Activated CD8-positive, alpha-beta memory T cell treated with anti-CD3 and anti-CD28 coated beads, Interleukin-2, amount 10 ng/mL, durations not matched to agents 7 days and 5 days (primary cell): ENCODE measurements around the gene RUNX2. TPM values are rescaled to one million over a fixed set of nuclear protein-coding genes. Genes with fewer than 3 reads are reported as not detected.
A peak's percentile ranks its signal among the peaks of the same experiment; 100 is the strongest.

Source experiments
- ATAC-seq: fragments of 150-1000 bp; cut with Tn5 transposase; one replicate; pipeline ENCODE4 v1.10.0; 2021; ENCODE audit warnings: moderate library complexity
- CTCF ChIA-PET: fragments of 350-600 bp; sonication (Branson Sonifier 250); formaldehyde crosslinking; loops from one replicate; lab custom pipeline; 2021; ENCODE audit warnings: antibody characterized with exemption; lab: Charles Lee
- DNase-seq: peaks from one replicate; pipeline ENCODE4 v3.0.0-alpha.2; 2020
- H3K27ac Mint-ChIP-seq: one replicate; pipeline ENCODE4 v1.8.0; 2021; ENCODE audit warnings: mild to moderate bottlenecking, mixed read lengths
- H3K27me3 Mint-ChIP-seq: one replicate; pipeline ENCODE4 v1.8.0; 2021; ENCODE audit warnings: mixed read lengths
- H3K36me3 Mint-ChIP-seq: one replicate; pipeline ENCODE4 v1.8.0; 2021; ENCODE audit warnings: mild to moderate bottlenecking, mixed read lengths
- H3K4me1 Mint-ChIP-seq: one replicate; pipeline ENCODE4 v1.8.0; 2021; ENCODE audit warnings: mixed read lengths
- H3K4me3 Mint-ChIP-seq: one replicate; pipeline ENCODE4 v1.8.0; 2021; ENCODE audit warnings: mild to moderate bottlenecking, moderate library complexity, mixed read lengths
- H3K9me3 Mint-ChIP-seq: one replicate; pipeline ENCODE4 v1.8.0; 2022; ENCODE audit warnings: low read depth, mixed read lengths
- total RNA-seq, 2 experiments: library from RNA; stranded (reverse); gene quantifications; one replicate each; pipeline ENCODE4 v1.2.3, GENCODE V29; 2021

Gene RUNX2
- total RNA-seq, 2 experiments from 2014 or later: 9.3 to 19.9 TPM

DNA sequence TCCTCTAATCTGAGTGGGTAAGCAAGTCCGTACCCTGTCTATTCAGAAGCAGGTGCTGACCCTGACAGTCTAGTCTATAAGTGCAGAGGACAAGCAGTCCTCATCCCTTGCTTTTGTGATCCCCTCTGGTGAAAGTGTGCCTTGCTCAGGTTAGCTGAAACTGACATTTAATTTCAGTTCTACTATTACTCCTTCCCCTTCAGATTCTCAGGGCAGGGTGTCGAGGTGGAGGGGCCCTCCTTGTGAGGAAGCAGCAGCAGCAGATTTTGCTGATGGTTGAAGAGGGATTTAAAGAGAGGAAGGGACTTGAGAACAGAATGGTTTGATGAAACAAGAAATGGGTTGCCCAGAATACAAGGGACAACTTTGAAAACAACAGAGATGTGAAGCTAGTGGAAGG is 378.2 kb downstream of the RUNX2 start:
- CTCF ChIA-PET: interaction anchor here (1.2 to 1.7 kb wide), 2 partner anchors 9 to 1230 kb away, joined by 3 to 5 read pairs; no protein-coding TSS in a partner anchor
- Mint-ChIP-seq H3K27ac (no peak overlapping the region), H3K9me3 (no peaks in the 10 kb centered on the region), H3K27me3 (no peaks in the 10 kb centered on the region), H3K4me1 (peaks cover 23% of the 10 kb centered on the region), H3K4me3 (no peak overlapping the region), H3K36me3 (no peaks in the 10 kb centered on the region)
- no peak for DNase-seq
- ATAC-seq: no peak

DNA sequence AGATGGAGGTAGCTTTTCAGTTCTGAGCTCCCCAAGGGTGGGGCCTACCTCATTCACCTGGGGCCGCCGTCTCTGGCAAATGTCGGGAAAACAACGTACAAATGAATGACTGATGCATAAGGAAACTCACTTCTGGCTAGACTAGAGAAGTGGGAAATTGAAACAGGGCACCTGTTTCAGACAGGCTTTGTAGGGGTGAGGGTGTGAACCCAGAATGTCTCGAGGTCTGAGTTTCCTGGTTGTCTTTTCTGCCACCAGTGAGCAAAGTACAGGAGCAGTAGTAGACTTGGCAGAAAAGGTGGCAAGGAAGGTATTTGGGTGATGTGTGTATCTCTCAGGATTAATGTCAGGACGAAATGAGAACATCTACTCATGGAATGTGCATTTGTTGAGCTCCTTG is 379.0 kb downstream of the RUNX2 start:
- H3K27ac Mint-ChIP-seq: no peak overlapping the region
- H3K36me3 Mint-ChIP-seq: no peaks in the 10 kb centered on the region
- H3K4me3 Mint-ChIP-seq: no peak overlapping the region
- H3K27me3 Mint-ChIP-seq: no peaks in the 10 kb centered on the region
- peaks cover 27% of the 10 kb centered on the region for H3K4me1 Mint-ChIP-seq
- H3K9me3 Mint-ChIP-seq: no peaks in the 10 kb centered on the region
- no peak for DNase-seq
- ATAC-seq: no peak
- CTCF ChIA-PET: interaction anchor here (0.9 to 1.7 kb wide), 3 partner anchors 9 to 1231 kb away, joined by 3 to 5 read pairs (median 3); no protein-coding TSS in a partner anchor

DNA sequence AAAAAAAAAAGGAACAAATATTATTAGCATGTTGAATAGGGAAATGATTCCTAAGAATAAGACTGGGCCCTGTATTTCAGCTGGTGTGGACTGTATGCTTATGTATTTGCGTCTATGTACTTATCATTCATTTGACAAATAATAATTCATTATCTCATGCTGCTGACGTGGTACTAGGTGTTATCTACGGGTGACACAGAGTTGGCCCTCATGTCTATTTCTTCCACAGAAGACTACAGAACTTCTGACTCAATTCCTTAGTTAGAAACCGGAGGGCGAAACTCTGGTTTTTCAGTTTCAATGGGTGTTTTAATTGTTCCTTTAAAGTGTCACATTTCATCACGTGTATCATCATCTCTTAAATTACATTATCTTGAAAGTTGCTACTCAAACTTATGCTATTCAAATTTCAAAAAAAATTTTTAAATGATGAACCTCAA is 381.7 kb downstream of the RUNX2 start:
- ATAC-seq: peak; percentile 57
- H3K9me3 Mint-ChIP-seq: no peaks in the 10 kb centered on the region
- no peak overlapping the region for H3K4me3 Mint-ChIP-seq
- peaks cover 50% of the 10 kb centered on the region for H3K4me1 Mint-ChIP-seq
- H3K27ac Mint-ChIP-seq: peak overlapping the region; percentile 82
- CTCF ChIA-PET: no interaction called here
- H3K36me3 Mint-ChIP-seq: no peaks in the 10 kb centered on the region
- H3K27me3 Mint-ChIP-seq: no peaks in the 10 kb centered on the region
- DNase-seq: peak; percentile 61

DNA sequence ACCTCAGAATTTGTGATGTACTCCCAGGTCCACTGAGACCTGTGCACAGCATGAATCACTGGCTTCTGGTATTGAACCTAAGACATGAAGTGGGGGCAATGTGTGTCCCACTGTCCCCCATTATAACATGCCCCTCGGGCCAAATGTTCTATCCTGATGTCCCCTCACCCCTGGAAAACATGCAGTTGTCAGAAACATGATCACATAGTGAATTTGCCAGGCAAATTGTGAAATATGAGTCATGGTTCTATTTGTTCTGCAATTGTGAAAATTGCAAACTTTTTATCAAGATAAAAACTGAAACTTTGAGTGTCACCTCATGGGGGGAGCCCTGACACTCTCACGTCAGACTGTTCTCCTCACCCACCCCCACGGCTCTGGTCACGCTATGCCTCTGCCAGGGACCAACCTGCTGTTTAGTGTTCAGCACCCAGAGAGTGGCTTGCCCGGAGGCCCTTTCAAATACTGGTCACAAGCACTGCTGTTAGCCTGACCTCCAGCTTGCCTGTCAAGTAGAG is 382.2 kb downstream of the RUNX2 start:
- Mint-ChIP-seq H3K9me3 (no peaks in the 10 kb centered on the region), H3K27me3 (no peaks in the 10 kb centered on the region), H3K4me1 (peaks cover 54% of the 10 kb centered on the region), H3K4me3 (peak overlapping the region; percentile 1), H3K36me3 (no peaks in the 10 kb centered on the region), H3K27ac (peak overlapping the region; percentile 82)
- ATAC-seq: peak; percentile 75
- CTCF ChIA-PET: interaction anchor here (1.1 to 1.4 kb wide), 5 partner anchors 31 to 287 kb away, joined by 3 to 5 read pairs (median 3); no protein-coding TSS in a partner anchor
- peak; percentile 88 for DNase-seq

DNA sequence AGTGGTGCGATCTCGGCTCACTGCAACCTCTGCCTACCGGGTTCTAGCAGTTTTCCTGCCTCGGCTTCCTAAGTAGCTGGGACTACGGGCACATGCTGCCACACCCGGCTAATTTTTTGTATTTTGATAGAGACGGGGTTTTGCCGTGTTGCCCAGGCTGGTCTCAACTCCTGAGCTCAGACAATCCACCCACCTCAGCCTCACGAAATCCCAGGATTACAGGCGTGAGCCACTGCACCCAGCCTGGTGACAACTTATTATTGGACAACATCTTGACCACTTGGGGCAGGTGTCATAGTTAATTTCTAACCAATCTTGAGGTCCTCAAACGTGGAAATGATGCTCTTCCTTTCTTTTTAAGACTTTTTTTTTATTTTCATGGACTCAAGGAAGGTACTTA is 383.9 kb downstream of the RUNX2 start:
- Mint-ChIP-seq H3K27me3 (no peaks in the 10 kb centered on the region), H3K9me3 (no peaks in the 10 kb centered on the region), H3K4me3 (no peak overlapping the region), H3K36me3 (no peaks in the 10 kb centered on the region), H3K27ac (no peak overlapping the region), H3K4me1 (peaks cover 61% of the 10 kb centered on the region)
- CTCF ChIA-PET: interaction anchor here (0.8 to 1.4 kb wide), 2 partner anchors 210 to 1237 kb away, joined by 3 to 5 read pairs; no protein-coding TSS in a partner anchor
- DNase-seq (no peak), ATAC-seq (no peak)

DNA sequence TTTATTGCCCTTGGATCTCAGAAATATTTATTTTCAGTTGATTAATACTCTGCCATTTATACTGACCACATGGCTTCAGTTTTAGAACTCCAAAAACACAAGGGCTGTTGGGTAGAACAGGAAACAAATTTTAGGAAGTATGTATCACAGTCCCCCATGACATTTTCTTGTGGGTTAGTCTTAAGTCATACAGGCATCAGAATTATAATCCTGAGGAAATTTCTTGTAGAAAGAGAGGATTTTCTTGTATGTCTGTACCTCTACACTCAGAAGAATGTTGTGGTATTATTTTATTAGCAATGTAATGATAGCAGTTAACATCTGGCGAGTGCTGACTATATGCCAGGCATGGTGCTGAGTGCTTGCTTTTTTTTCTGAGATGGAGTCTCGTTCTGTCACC is 384.7 kb downstream of the RUNX2 start:
- Mint-ChIP-seq H3K36me3 (no peaks in the 10 kb centered on the region), H3K9me3 (no peaks in the 10 kb centered on the region), H3K27ac (no peak overlapping the region), H3K4me3 (no peak overlapping the region), H3K4me1 (peaks cover 61% of the 10 kb centered on the region), H3K27me3 (no peaks in the 10 kb centered on the region)
- DNase-seq (no peak), ATAC-seq (no peak)
- CTCF ChIA-PET: no interaction called here

Other genes with a start within 250 kb of the RUNX2 start
- 10 to 100 TPM in 1 of 2 experiments, 1 to 10 TPM in 1; 8.2 to 11.7 TPM for gene SUPT3H, start 49.6 kb downstream of the RUNX2 start, total RNA-seq